D721Med (cell line): ENCODE measurements around the gene PARD6G.
"Not testable (repeated sequence)": the region's sequence is repeated elsewhere in the genome, so short reads cannot be mapped to it uniquely, and the experiment has no call there.

Experiments
- DNase-seq: peaks from one replicate; pipeline ENCODE4 v3.0.0; 2011; ENCODE audit warnings: low spot score; ENCODE audit not compliant: insufficient read length
- FAIRE-seq: peaks from 2 replicates; lab custom pipeline; 2011; peaks lifted over from hg19 to GRCh38; lab: Jason Lieb, UNC
- CTCF ChIP-seq: IDR thresholded peaks from 2 replicates; pipeline ENCODE4 v1.5.1; 2012; ENCODE audit warnings: mild to moderate bottlenecking, control low read depth; ENCODE audit not compliant: insufficient read depth; ENCODE audit errors: missing control alignments

Gene PARD6G

DNA sequence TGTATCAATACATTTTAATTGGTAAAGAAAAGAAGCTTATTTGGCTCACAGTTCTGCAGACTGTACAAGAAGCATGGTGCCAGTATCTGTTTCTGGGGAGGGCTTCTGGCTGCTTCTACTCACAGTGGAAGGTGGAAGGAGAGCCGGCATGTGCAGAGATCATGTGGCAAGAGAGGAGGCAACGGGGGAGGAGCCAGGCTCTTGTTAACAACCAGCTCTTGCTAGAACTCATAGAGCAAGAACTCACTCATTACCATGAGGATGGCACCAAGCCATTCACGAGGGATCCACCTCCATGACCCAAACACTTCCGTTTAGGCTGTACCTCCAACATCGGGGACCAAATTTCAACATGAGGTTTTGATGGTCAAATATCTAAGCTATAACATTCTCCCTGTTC is 7.5 kb downstream of the PARD6G start:
- FAIRE-seq (peak; percentile 32), DNase-seq (no peak)
- no peak for TF ChIP-seq CTCF

DNA sequence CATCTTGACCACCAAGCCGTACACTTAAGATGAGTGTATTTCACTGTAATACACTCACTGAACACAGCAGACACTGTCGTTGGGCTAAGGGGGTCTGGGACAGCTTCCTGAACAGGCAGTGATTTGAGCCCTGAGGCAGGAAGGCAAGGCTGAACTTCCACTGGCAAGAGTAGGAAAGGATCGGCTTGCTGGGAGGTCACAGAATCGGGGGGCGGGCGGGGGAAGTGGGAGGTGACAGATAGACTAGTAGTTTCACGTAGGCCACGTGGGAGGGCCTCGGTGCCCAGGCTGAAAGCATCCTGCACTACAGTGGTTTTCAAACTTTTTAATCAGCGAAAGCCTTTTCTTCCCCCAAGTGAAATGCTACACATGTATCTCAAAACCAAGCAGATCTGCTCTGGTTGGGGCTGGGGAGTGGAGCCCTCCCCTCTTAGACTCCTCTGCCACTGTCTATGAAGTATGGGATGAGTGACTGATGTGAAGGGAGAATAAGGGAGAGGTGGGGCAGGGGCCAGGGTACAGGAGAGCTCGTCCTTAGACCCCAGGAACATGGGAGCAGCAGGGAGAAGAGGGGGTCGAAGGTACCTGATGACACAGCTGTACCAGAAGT is 8.6 kb downstream of the PARD6G start:
- DNase-seq (no peak), FAIRE-seq (peak; percentile 25)
- TF ChIP-seq CTCF: no peak

DNA sequence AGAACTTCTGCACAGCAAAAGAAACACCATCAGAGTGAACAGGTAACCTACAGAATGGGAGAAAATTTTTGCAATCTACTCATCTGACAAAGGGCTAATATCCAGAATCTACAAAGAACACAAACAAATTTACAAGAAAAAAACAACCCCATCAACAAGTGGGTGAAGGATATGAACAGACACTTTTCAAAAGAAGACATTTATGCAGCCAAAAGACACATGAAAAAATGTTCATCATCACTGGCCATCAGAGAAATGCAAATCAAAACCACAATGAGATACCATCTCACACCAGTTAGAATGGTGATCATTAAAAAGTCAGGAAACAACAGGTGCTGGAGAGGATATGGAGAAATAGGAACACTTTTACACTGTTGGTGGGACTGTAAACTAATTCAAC is 9.8 kb downstream of the PARD6G start:
- FAIRE-seq, DNase-seq: not testable (repeated sequence)

- TF ChIP-seq CTCF: no peak
- DNase-seq (no peak), FAIRE-seq (peak; percentile 86)
Measured at GRCh38 chr18:80234398-80234797, 12.9 kb downstream of the PARD6G start.

GRCh38 chr18:80233899-80234298 is 13.4 kb downstream of the PARD6G start:
- no peak for FAIRE-seq
- no peak for TF ChIP-seq CTCF
- no peak for DNase-seq

DNA sequence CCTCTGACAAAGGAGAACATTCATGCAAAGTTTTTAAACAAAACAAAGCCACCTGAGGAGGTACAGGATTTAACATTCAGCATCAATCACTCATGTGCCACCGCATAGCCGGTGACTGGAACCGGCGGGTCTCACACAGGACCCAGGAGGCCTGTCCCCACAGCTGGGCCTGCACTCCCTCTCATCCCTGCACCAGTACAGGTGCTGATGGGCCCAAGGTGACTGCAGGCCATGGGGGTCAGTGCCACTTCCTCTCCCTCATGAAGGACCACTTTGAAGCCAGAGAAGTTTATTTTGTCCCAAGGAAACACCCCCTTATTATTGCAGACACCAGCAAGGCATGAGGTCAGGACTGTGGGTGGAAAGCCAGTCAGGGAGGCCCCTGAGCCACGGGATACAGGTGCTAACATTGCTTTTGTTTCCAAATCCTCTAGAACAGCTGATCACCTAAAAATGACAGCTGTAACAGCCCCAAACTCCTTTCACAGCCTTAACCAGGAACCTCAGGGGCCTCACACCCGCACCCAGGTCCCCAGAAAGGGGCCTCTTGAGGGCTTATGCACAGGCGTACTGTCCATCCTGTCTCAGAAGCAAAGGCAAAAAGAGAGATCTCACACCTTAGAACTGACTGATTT is 14.0 kb downstream of the PARD6G start:
- FAIRE-seq (no peak), DNase-seq (peak; percentile 12)
- no peak for TF ChIP-seq CTCF

GRCh38 chr18:80232710-80233109 is 14.6 kb downstream of the PARD6G start:
- FAIRE-seq (no peak), DNase-seq (peak; percentile 25)

More at GRCh38 chr18:80232710-80233109, 14.6 kb downstream of the PARD6G start:
- TF ChIP-seq CTCF: no peak
